ENCODE data around the gene VASN. TPM values are rescaled to one million over a fixed set of nuclear protein-coding genes. Genes with fewer than 3 reads are reported as not detected.

The VASN gene
- total and polyA plus RNA-seq, 9 of the 15 experiments (the other 6 are each of a cell fraction or from before 2014, with no cell fraction given), result 0.01 to 2.5 (median 0.41) TPM; not detected in 1

GRCh38 chr16:4358831-4359561 is 12.7 kb upstream of the VASN start (continued):
- TF ChIP-seq TRIM28 (IDR thresholded peaks at IDR 0.05), result no peak
- no peak for TF ChIP-seq PRPF4 (IDR thresholded peaks at IDR 0.05; ENCODE audit: insufficient read depth, low read depth, low read length, poor library complexity, severe bottlenecking)
- TF ChIP-seq NR4A1 (CRISPR knock-in tag; IDR thresholded peaks at IDR 0.05), result no peak
- no peak for TF ChIP-seq NR4A1 (tag; IDR thresholded peaks at IDR 0.05)
- TF ChIP-seq, protein P1, sequence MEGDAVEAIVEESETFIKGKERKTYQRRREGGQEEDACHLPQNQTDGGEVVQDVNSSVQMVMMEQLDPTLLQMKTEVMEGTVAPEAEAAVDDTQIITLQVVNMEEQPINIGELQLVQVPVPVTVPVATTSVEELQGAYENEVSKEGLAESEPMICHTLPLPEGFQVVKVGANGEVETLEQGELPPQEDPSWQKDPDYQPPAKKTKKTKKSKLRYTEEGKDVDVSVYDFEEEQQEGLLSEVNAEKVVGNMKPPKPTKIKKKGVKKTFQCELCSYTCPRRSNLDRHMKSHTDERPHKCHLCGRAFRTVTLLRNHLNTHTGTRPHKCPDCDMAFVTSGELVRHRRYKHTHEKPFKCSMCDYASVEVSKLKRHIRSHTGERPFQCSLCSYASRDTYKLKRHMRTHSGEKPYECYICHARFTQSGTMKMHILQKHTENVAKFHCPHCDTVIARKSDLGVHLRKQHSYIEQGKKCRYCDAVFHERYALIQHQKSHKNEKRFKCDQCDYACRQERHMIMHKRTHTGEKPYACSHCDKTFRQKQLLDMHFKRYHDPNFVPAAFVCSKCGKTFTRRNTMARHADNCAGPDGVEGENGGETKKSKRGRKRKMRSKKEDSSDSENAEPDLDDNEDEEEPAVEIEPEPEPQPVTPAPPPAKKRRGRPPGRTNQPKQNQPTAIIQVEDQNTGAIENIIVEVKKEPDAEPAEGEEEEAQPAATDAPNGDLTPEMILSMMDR (IDR thresholded peaks at IDR 0.05 in 2 of 3, conservative IDR thresholded peaks at IDR 0.05 in 1 of 3; ENCODE audit: insufficient read depth in 2 of 3, low read depth in 1 of 3, low read length in 3 of 3), result peak; percentile 84 to 92 (median 91)
- no peak for TF ChIP-seq ZC3H4 (CRISPR knock-in tag; IDR thresholded peaks at IDR 0.05; ENCODE audit: borderline replicate concordance)
- TF ChIP-seq ZNF224 (CRISPR knock-in tag; IDR thresholded peaks at IDR 0.05), result no peak
- no peak for TF ChIP-seq NR2C1 (IDR thresholded peaks at IDR 0.05)
- 0 out of 2 replicates have a peak, but pooled peaks have one; percentile 29 for TF ChIP-seq NR2C1 (tag; IDR thresholded peaks at IDR 0.05)
- no peak for TF ChIP-seq ZBTB49 (CRISPR knock-in tag; IDR thresholded peaks at IDR 0.05; ENCODE audit: borderline replicate concordance)
- TF ChIP-seq ETV5 (CRISPR knock-in tag; IDR thresholded peaks at IDR 0.05; ENCODE audit: low read depth), result no peak
- no peak for TF ChIP-seq CTBP1 (IDR thresholded peaks at IDR 0.05; ENCODE audit: borderline replicate concordance)
- TF ChIP-seq PHTF2 (CRISPR knock-in tag; IDR thresholded peaks at IDR 0.05), result no peak
- no peak for TF ChIP-seq ZNF695 (CRISPR knock-in tag; IDR thresholded peaks at IDR 0.05)
- TF ChIP-seq XRCC5 (IDR thresholded peaks at IDR 0.05; ENCODE audit: low read depth, low read length), result no peak
- peak in 1 of 2 experiments; percentile 73; a peak in 1 of 4 replicates for TF ChIP-seq SRF (CRISPR knock-in tag; IDR thresholded peaks at IDR 0.05)
- peak; percentile 80 for TF ChIP-seq SMC3 (conservative IDR thresholded peaks at IDR 0.05; ENCODE audit: insufficient read depth, low read depth, low read length)
- peak; percentile 81 for TF ChIP-seq ZNF121 (CRISPR knock-in tag; conservative IDR thresholded peaks at IDR 0.05)
- no peak for TF ChIP-seq CBX8 (IDR thresholded peaks at IDR 0.05; ENCODE audit: borderline replicate concordance, extremely low read depth, low read depth, low read length, poor library complexity, severe bottlenecking)
- TF ChIP-seq IFI16 (CRISPR knock-in tag; IDR thresholded peaks at IDR 0.05), result no peak
- TF ChIP-seq, protein P2, sequence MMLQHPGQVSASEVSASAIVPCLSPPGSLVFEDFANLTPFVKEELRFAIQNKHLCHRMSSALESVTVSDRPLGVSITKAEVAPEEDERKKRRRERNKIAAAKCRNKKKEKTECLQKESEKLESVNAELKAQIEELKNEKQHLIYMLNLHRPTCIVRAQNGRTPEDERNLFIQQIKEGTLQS (IDR thresholded peaks at IDR 0.05), result no peak
- TF ChIP-seq, protein P2 (CRISPR knock-in tag; conservative IDR thresholded peaks at IDR 0.05), result no peak
- no peak for TF ChIP-seq SMAD4 (CRISPR knock-in tag; conservative IDR thresholded peaks at IDR 0.05)
- peak; percentile 86 for TF ChIP-seq ARID2 (IDR thresholded peaks at IDR 0.05)
- no peak for TF ChIP-seq POLR3G (IDR thresholded peaks at IDR 0.05; ENCODE audit: extremely low read depth, insufficient read length, insufficient replicate concordance)

Data from K562 (cell line).